GM12892 (cell line): Measurements from ENCODE around the gene SF3B1.

ENCODE experiments used
- POLR2A ChIP-seq: IDR thresholded peaks from 2 replicates; pipeline ENCODE4 v1.6.1; 2011; ENCODE audit warnings: low read depth, low read length, control low read depth
- POLR2AphosphoS5 ChIP-seq: IDR thresholded peaks from 2 replicates; pipeline ENCODE4 v1.6.1; 2011; ENCODE audit warnings: low read depth, low read length, control low read depth
- TAF1 ChIP-seq: IDR thresholded peaks from 2 replicates; pipeline ENCODE4 v1.6.1; 2011; ENCODE audit warnings: low read depth, mild to moderate bottlenecking, control low read depth, low read length, borderline replicate concordance

GRCh38 chr2:197378086-197378485 lies 56.7 kb downstream of the SF3B1 start:
- TF ChIP-seq POLR2AphosphoS5 (no peak), POLR2A (no peak), TAF1 (no peak)
